Measurements from ENCODE around the gene GALNS.

The GALNS gene

GRCh38 chr16:88766975-88767374, 89.8 kb downstream of the GALNS start:
- Histone ChIP-seq H3K9ac (ENCODE audit: low read depth, low read length, poor library complexity, severe bottlenecking) (no peak overlapping the region), H3K36me3 (ENCODE audit: insufficient read depth, low read length) (peaks cover 7% of the 10 kb centered on the region; the same call in 1 of the 2 replicates), H3K27me3 (ENCODE audit: insufficient read depth, low read length, poor library complexity, severe bottlenecking) (no peaks in the 10 kb centered on the region), H3K4me2 (ENCODE audit: low read depth, low read length, poor library complexity, severe bottlenecking) (no peak overlapping the region), H3K9me2 (replicated peaks; ENCODE audit: low read depth, low read length) (no peaks in the 10 kb centered on the region), H3K4me3 (ENCODE audit: low read length, poor library complexity, severe bottlenecking) (no peak overlapping the region), H2AFZ (ENCODE audit: low read length) (no peak overlapping the region), H3F3A (ENCODE audit: low read depth) (no peaks in the 10 kb centered on the region), H3K79me2 (ENCODE audit: insufficient read depth, low read length) (peaks cover 83% of the 10 kb centered on the region), H3K9me3 (ENCODE audit: insufficient read depth, low read depth, low read length) (no peaks in the 10 kb centered on the region), H4K20me1 (ENCODE audit: insufficient read depth, low read length, poor library complexity, severe bottlenecking) (peaks cover 46% of the 10 kb centered on the region), H3K4me1 (ENCODE audit: insufficient read depth, low read length, poor library complexity, severe bottlenecking) (peaks cover 3% of the 10 kb centered on the region)
- TF ChIP-seq EZH2phosphoT487 (IDR thresholded peaks at IDR 0.05; ENCODE audit: borderline replicate concordance) (no peak), CTCF (conservative IDR thresholded peaks at IDR 0.05; ENCODE audit: low read length) (no peak)

GRCh38 chr16:88764913-88765349, 91.8 kb downstream of the GALNS start:
- Histone ChIP-seq H3K4me2 (ENCODE audit: low read depth, low read length, poor library complexity, severe bottlenecking) (no peak overlapping the region), H3K36me3 (ENCODE audit: insufficient read depth, low read length) (peaks cover 7% of the 10 kb centered on the region; the same call in 1 of the 2 replicates), H3K4me1 (ENCODE audit: insufficient read depth, low read length, poor library complexity, severe bottlenecking) (no peaks in the 10 kb centered on the region), H3K9me2 (replicated peaks; ENCODE audit: low read depth, low read length) (no peaks in the 10 kb centered on the region), H3K9me3 (ENCODE audit: insufficient read depth, low read depth, low read length) (no peaks in the 10 kb centered on the region), H2AFZ (ENCODE audit: low read length) (no peak overlapping the region), H3K79me2 (ENCODE audit: insufficient read depth, low read length) (peaks cover 77% of the 10 kb centered on the region), H3F3A (ENCODE audit: low read depth) (no peaks in the 10 kb centered on the region), H3K9ac (ENCODE audit: low read depth, low read length, poor library complexity, severe bottlenecking) (no peak overlapping the region), H4K20me1 (ENCODE audit: insufficient read depth, low read length, poor library complexity, severe bottlenecking) (peaks cover 39% of the 10 kb centered on the region), H3K27me3 (ENCODE audit: insufficient read depth, low read length, poor library complexity, severe bottlenecking) (no peaks in the 10 kb centered on the region), H3K4me3 (ENCODE audit: low read length, poor library complexity, severe bottlenecking) (no peak overlapping the region)
- no peak for TF ChIP-seq CTCF (conservative IDR thresholded peaks at IDR 0.05; ENCODE audit: low read length)
- no peak for TF ChIP-seq EZH2phosphoT487 (IDR thresholded peaks at IDR 0.05; ENCODE audit: borderline replicate concordance)

GRCh38 chr16:88764080-88764479, 92.7 kb downstream of the GALNS start:
- no peak overlapping the region for H2AFZ ChIP-seq (ENCODE audit: low read length)
- H3K4me1 ChIP-seq (ENCODE audit: insufficient read depth, low read length, poor library complexity, severe bottlenecking), result no peaks in the 10 kb centered on the region
- H3K79me2 ChIP-seq (ENCODE audit: insufficient read depth, low read length), result peaks cover 70% of the 10 kb centered on the region
- no peaks in the 10 kb centered on the region for H3K9me2 ChIP-seq (replicated peaks; ENCODE audit: low read depth, low read length)
- H3K9ac ChIP-seq (ENCODE audit: low read depth, low read length, poor library complexity, severe bottlenecking), result no peak overlapping the region
- H3K4me3 ChIP-seq (ENCODE audit: low read length, poor library complexity, severe bottlenecking), result no peak overlapping the region
- TF ChIP-seq CTCF (conservative IDR thresholded peaks at IDR 0.05; ENCODE audit: low read length) (no peak), EZH2phosphoT487 (IDR thresholded peaks at IDR 0.05; ENCODE audit: borderline replicate concordance) (no peak)
- peaks cover 7% of the 10 kb centered on the region; the same call in 1 of the 2 replicates for H3K36me3 ChIP-seq (ENCODE audit: insufficient read depth, low read length)
- H3K9me3 ChIP-seq (ENCODE audit: insufficient read depth, low read depth, low read length), result no peaks in the 10 kb centered on the region
- no peaks in the 10 kb centered on the region for H3F3A ChIP-seq (ENCODE audit: low read depth)
- H4K20me1 ChIP-seq (ENCODE audit: insufficient read depth, low read length, poor library complexity, severe bottlenecking), result peaks cover 34% of the 10 kb centered on the region
- no peaks in the 10 kb centered on the region for H3K27me3 ChIP-seq (ENCODE audit: insufficient read depth, low read length, poor library complexity, severe bottlenecking)
- H3K4me2 ChIP-seq (ENCODE audit: low read depth, low read length, poor library complexity, severe bottlenecking), result no peak overlapping the region

All from Loucy (cell line).